Neural cell (in vitro differentiated cells): Measurements from ENCODE around the gene SDC3. TPM values are rescaled to one million over a fixed set of nuclear protein-coding genes. Genes with fewer than 3 reads are reported as not detected.

ENCODE experiments used
- H2AFZ ChIP-seq: fragments of 200-600, 300-800 bp; sonication (generic), shearing (Covaris generic); 2 replicates; pipeline ENCODE4 v1.6.0; 2014; ENCODE audit warnings: low read depth, mild to moderate bottlenecking, antibody characterized with exemption, low read length, moderate library complexity
- H3F3A ChIP-seq: fragments of 200-600 bp; shearing (Covaris generic); 2 replicates; pipeline ENCODE4 v1.6.1; 2016; ENCODE audit warnings: mild to moderate bottlenecking, moderate library complexity, mixed read lengths, antibody characterized with exemption, low read length; ENCODE audit not compliant: insufficient read depth, poor library complexity, severe bottlenecking
- H3K27ac ChIP-seq: fragments of 200-600, 300-800 bp; sonication (generic), shearing (Covaris generic); 2 replicates; pipeline ENCODE4 v1.5.1; 2014; ENCODE audit warnings: mild to moderate bottlenecking, low read length, moderate library complexity
- H3K27me3 ChIP-seq: fragments of 300-800, 200-600 bp; sonication (generic), shearing (Covaris generic); 2 replicates; pipeline ENCODE4 v1.6.0; 2014; ENCODE audit warnings: mild to moderate bottlenecking, low read depth, low read length, moderate library complexity; ENCODE audit not compliant: insufficient read depth
- H3K36me3 ChIP-seq: fragments of 300-800, 200-600 bp; sonication (generic), shearing (Covaris generic); 2 replicates; pipeline ENCODE4 v1.5.1; 2014; ENCODE audit warnings: mild to moderate bottlenecking, antibody characterized with exemption, low read length, moderate library complexity; ENCODE audit not compliant: insufficient read depth
- H3K4me2 ChIP-seq: fragments of 300-800, 200-600 bp; sonication (generic), shearing (Covaris generic); 2 replicates; pipeline ENCODE4 v1.6.0; 2014; ENCODE audit warnings: mild to moderate bottlenecking, low read length
- H3K4me3 ChIP-seq: fragments of 300-800, 200-600 bp; sonication (generic), shearing (Covaris generic); 2 replicates; pipeline ENCODE4 v1.5.1; 2014; ENCODE audit warnings: mild to moderate bottlenecking, low read length, moderate library complexity
- H3K79me2 ChIP-seq: fragments of 200-600 bp; shearing (Covaris generic); replicated peaks from 2 replicates; pipeline ENCODE4 v1.6.0; 2014; ENCODE audit warnings: mild to moderate bottlenecking, low read length, moderate library complexity; ENCODE audit not compliant: insufficient read depth
- H3K9ac ChIP-seq: fragments of 300-800, 200-600 bp; sonication (generic), shearing (Covaris generic); 2 replicates; pipeline ENCODE4 v1.6.1; 2016; ENCODE audit warnings: mild to moderate bottlenecking, low read length, mixed read lengths
- H3K9me2 ChIP-seq: fragments of 200-600 bp; shearing (Covaris generic); 2 replicates; pipeline ENCODE4 v1.6.1; 2016; ENCODE audit warnings: mild to moderate bottlenecking, low read length, mixed read lengths; ENCODE audit not compliant: insufficient read depth
- H3K9me3 ChIP-seq: fragments of 200-600, 300-800 bp; sonication (generic), shearing (Covaris generic); 2 replicates; pipeline ENCODE4 v1.6.1; 2016; ENCODE audit warnings: mild to moderate bottlenecking, mixed run types, low read length, moderate library complexity, mixed read lengths
- H4K20me1 ChIP-seq: fragments of 200-600 bp; shearing (Covaris generic); 2 replicates; pipeline ENCODE4 v1.6.1; 2016; ENCODE audit warnings: mild to moderate bottlenecking, mixed run types; ENCODE audit not compliant: insufficient read depth
- CTCF ChIP-seq: fragments of 450-650 bp; IDR thresholded peaks from 2 replicates; pipeline ENCODE4 v1.5.1; 2014; ENCODE audit warnings: antibody characterized with exemption, mild to moderate bottlenecking, moderate library complexity; ENCODE audit not compliant: poor library complexity, severe bottlenecking
- EP300 ChIP-seq: fragments of 450-650 bp; conservative IDR thresholded peaks from 2 replicates; pipeline ENCODE4 v1.6.1; 2014; ENCODE audit warnings: antibody characterized with exemption, mild to moderate bottlenecking, moderate library complexity; ENCODE audit not compliant: poor library complexity, severe bottlenecking
- MXI1 ChIP-seq: fragments of 450-650 bp; conservative IDR thresholded peaks from 2 replicates; pipeline ENCODE4 v1.6.1; 2014; ENCODE audit warnings: antibody characterized with exemption, mild to moderate bottlenecking; ENCODE audit not compliant: poor library complexity, severe bottlenecking
- POLR2AphosphoS5 ChIP-seq: IDR thresholded peaks from 2 replicates; pipeline ENCODE4 v1.6.1; 2012
- RAD21 ChIP-seq: fragments of 450-650 bp; conservative IDR thresholded peaks from 2 replicates; pipeline ENCODE4 v1.6.1; 2014; ENCODE audit warnings: antibody characterized with exemption, mild to moderate bottlenecking, moderate library complexity
- REST ChIP-seq: IDR thresholded peaks from 2 replicates; pipeline ENCODE4 v1.6.1; 2012; ENCODE audit warnings: borderline replicate concordance
- SMC3 ChIP-seq: fragments of 450-650 bp; conservative IDR thresholded peaks from 2 replicates; pipeline ENCODE4 v1.6.1; 2014; ENCODE audit warnings: antibody characterized with exemption, mild to moderate bottlenecking, moderate library complexity; ENCODE audit not compliant: poor library complexity
- TAF1 ChIP-seq: IDR thresholded peaks from 2 replicates; pipeline ENCODE4 v1.6.1; 2012; ENCODE audit warnings: low read depth
- polyA plus RNA-seq: library from polyadenylated mRNA; depleted of rRNA; stranded (reverse); fragments of >200 nt; gene quantifications from 2 replicates; pipeline ENCODE4 v1.2.3, GENCODE V29; 2014

Gene SDC3
- polyA plus RNA-seq, 1 donor from 2014 or later, result 55.2 TPM

- H3K4me2 ChIP-seq, result peak overlapping the region; percentile 97
- H3K36me3 ChIP-seq, result no peaks in the 10 kb centered on the region
- no peak for TF ChIP-seq SMC3
- TF ChIP-seq POLR2AphosphoS5, result no peak
- TF ChIP-seq RAD21, result no peak
- no peak for TF ChIP-seq TAF1
- TF ChIP-seq CTCF, result no peak
- TF ChIP-seq REST, result no peak
- no peak for TF ChIP-seq MXI1
- TF ChIP-seq EP300, result no peak
- H3K4me3 ChIP-seq, result peak overlapping the region; percentile 66
- peak overlapping the region; percentile 100 for H3K27ac ChIP-seq
- peak overlapping the region; percentile 94 for H3K9ac ChIP-seq
- no peaks in the 10 kb centered on the region for H3K9me3 ChIP-seq
- H3K9me2 ChIP-seq, result no peaks in the 10 kb centered on the region
- no peaks in the 10 kb centered on the region for H4K20me1 ChIP-seq
- peaks cover 85% of the 10 kb centered on the region for H3K79me2 ChIP-seq
- no peaks in the 10 kb centered on the region for H3K27me3 ChIP-seq
- no peak overlapping the region for H2AFZ ChIP-seq
- H3F3A ChIP-seq, result no peaks in the 10 kb centered on the region
Measured at GRCh38 chr1:30881319-30882181, 27.0 kb downstream of the SDC3 start.

- Histone ChIP-seq H3F3A (no peaks in the 10 kb centered on the region), H3K9me3 (no peaks in the 10 kb centered on the region), H3K4me3 (peak overlapping the region; percentile 66), H3K4me2 (peak overlapping the region; percentile 97), H2AFZ (no peak overlapping the region), H3K9me2 (no peaks in the 10 kb centered on the region), H3K36me3 (no peaks in the 10 kb centered on the region), H3K79me2 (peaks cover 85% of the 10 kb centered on the region), H3K27ac (peak overlapping the region; percentile 100), H4K20me1 (no peaks in the 10 kb centered on the region), H3K9ac (peak overlapping the region; percentile 94), H3K27me3 (no peaks in the 10 kb centered on the region)
- TF ChIP-seq RAD21, result no peak
- no peak for TF ChIP-seq TAF1
- no peak for TF ChIP-seq MXI1
- peak; percentile 45 for TF ChIP-seq EP300
Measured at GRCh38 chr1:30880678-30881318, 27.8 kb downstream of the SDC3 start.
